Measurements from ENCODE around the gene NCAM1.

Gene NCAM1

DNA sequence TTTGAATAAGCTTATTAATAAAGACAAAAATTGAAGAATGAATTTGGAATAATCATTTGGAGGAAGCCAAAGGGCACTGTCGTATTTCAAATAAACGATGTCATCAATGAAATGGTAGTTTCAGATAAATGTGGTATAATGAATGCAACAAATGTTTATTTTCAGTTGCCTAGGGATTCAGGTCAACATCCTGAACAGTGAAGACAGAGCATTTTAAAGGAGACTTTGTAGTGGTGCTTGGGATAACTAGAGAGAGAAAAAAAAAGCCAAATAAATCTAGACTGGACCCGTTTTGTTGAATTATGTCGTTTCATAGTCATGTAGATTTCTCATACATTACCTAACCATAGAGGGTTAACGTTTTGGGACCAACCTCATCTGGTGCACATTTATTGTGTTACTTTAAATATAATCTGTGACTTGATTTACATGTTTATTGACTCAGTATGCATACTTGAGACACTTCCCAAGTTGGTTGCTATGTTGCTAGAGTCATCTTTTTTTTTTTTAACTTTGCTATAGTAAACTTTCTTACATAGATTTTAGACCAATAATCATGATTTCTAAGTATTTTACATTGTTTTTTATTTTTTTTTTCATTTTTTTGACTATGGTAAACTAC, 111.1 kb downstream of the NCAM1 start:
- Histone ChIP-seq H3K4me1 (ENCODE audit: low read length) (no peaks in the 10 kb centered on the region), H3K4me3 (ENCODE audit: low read length) (no peak overlapping the region), H4K20me1 (ENCODE audit: insufficient read depth, low read length) (no peaks in the 10 kb centered on the region), H3K9me3 (replicated peaks; ENCODE audit: insufficient read depth, low read length) (no peaks in the 10 kb centered on the region), H3K36me3 (replicated peaks; ENCODE audit: insufficient read depth, low read length) (no peaks in the 10 kb centered on the region), H3K27ac (ENCODE audit: low read length) (no peak overlapping the region), H3K79me2 (ENCODE audit: low read length) (no peaks in the 10 kb centered on the region), H3F3A (ENCODE audit: insufficient read depth, low read length) (no peaks in the 10 kb centered on the region), H3K27me3 (replicated peaks; ENCODE audit: insufficient read depth, low read length) (no peaks in the 10 kb centered on the region), H3K9me2 (replicated peaks; ENCODE audit: insufficient read depth, low read length) (no peaks in the 10 kb centered on the region), H2AFZ (ENCODE audit: low read length) (no peak overlapping the region), H3K9ac (ENCODE audit: low read length) (no peak overlapping the region), H3K4me2 (ENCODE audit: low read depth, low read length) (no peak overlapping the region)
- DNase-seq: no peak
- TF ChIP-seq, protein P1, sequence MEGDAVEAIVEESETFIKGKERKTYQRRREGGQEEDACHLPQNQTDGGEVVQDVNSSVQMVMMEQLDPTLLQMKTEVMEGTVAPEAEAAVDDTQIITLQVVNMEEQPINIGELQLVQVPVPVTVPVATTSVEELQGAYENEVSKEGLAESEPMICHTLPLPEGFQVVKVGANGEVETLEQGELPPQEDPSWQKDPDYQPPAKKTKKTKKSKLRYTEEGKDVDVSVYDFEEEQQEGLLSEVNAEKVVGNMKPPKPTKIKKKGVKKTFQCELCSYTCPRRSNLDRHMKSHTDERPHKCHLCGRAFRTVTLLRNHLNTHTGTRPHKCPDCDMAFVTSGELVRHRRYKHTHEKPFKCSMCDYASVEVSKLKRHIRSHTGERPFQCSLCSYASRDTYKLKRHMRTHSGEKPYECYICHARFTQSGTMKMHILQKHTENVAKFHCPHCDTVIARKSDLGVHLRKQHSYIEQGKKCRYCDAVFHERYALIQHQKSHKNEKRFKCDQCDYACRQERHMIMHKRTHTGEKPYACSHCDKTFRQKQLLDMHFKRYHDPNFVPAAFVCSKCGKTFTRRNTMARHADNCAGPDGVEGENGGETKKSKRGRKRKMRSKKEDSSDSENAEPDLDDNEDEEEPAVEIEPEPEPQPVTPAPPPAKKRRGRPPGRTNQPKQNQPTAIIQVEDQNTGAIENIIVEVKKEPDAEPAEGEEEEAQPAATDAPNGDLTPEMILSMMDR (IDR thresholded peaks at IDR 0.05; ENCODE audit: low read length): no peak
- TF ChIP-seq EZH2phosphoT487 (IDR thresholded peaks at IDR 0.05; ENCODE audit: low read length): no peak
- no peak for TF ChIP-seq EZH2 (optimal IDR thresholded peaks at IDR 0.05; ENCODE audit: low read depth, low read length)

DNA sequence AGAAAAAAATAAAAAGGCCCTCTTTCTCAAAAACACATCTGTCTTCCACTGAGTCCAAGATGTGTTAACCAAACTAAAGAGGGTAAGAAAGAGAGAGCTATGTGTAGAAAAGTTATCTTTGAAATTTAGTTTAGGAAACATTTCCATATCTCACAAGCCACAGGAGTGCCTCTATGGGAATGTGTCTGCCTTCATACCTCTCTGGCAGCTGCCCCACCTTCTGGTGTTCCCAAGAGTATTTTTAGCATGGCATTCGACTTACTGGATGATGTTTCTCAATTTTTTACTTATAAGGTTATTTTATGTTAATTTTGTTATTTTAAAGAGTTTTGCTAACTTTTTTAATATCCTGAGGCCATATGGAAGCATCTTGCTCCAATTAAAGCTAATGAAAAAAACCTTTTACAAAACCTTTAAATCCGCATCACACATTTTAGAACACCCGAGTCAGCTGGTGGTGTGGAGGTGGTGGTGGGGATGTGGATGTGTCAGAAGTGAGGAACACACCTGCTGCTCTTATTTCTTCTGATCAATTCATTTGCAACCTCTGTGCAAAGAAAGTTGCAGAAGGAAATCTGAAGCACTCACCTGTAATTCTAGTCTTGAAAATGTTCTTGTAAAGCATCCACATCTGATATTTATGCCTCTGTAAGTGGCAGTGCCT, 112.2 kb downstream of the NCAM1 start:
- no peak for DNase-seq
- Histone ChIP-seq H3K9me3 (replicated peaks; ENCODE audit: insufficient read depth, low read length) (no peaks in the 10 kb centered on the region), H3K4me1 (ENCODE audit: low read length) (no peaks in the 10 kb centered on the region), H3K27me3 (replicated peaks; ENCODE audit: insufficient read depth, low read length) (no peaks in the 10 kb centered on the region), H3F3A (ENCODE audit: insufficient read depth, low read length) (no peaks in the 10 kb centered on the region), H3K9ac (ENCODE audit: low read length) (no peak overlapping the region), H4K20me1 (ENCODE audit: insufficient read depth, low read length) (no peaks in the 10 kb centered on the region), H3K4me3 (ENCODE audit: low read length) (no peak overlapping the region), H3K36me3 (replicated peaks; ENCODE audit: insufficient read depth, low read length) (no peaks in the 10 kb centered on the region), H3K4me2 (ENCODE audit: low read depth, low read length) (no peak overlapping the region), H3K27ac (ENCODE audit: low read length) (no peak overlapping the region), H3K79me2 (ENCODE audit: low read length) (no peaks in the 10 kb centered on the region), H2AFZ (ENCODE audit: low read length) (no peak overlapping the region), H3K9me2 (replicated peaks; ENCODE audit: insufficient read depth, low read length) (no peaks in the 10 kb centered on the region)
- TF ChIP-seq EZH2 (optimal IDR thresholded peaks at IDR 0.05; ENCODE audit: low read depth, low read length) (no peak), EZH2phosphoT487 (IDR thresholded peaks at IDR 0.05; ENCODE audit: low read length) (no peak)
- TF ChIP-seq, protein P1 (IDR thresholded peaks at IDR 0.05; ENCODE audit: low read length): no peak

DNA sequence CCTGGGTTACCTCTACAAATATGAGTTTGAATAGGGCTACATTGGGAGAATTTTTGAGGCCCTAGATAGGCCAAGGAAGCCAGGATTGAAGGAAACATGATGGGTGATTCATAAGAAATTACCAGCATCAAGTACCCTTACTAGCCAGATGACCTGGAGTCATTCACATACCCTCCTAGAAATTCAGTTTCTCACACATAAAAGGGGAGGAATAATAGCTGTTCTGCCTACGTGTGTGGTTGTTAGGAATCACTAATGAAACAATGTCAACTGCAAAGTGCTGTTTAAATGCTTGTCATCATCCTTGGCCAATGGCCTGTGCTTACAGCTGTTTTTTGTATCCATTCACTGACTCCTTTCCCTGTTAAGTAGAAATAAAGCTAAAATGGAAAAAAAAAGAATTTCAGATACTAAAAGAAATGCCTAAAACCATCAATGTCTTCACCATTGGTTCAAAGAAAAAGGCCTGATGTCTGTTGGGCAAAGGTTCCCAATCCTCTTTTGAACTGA, 114.4 kb downstream of the NCAM1 start:
- no peak overlapping the region for H3K4me2 ChIP-seq (ENCODE audit: low read depth, low read length)
- no peaks in the 10 kb centered on the region for H3K4me1 ChIP-seq (ENCODE audit: low read length)
- no peaks in the 10 kb centered on the region for H3K9me3 ChIP-seq (replicated peaks; ENCODE audit: insufficient read depth, low read length)
- H3K27me3 ChIP-seq (replicated peaks; ENCODE audit: insufficient read depth, low read length): no peaks in the 10 kb centered on the region
- H3K9ac ChIP-seq (ENCODE audit: low read length): no peak overlapping the region
- H3K9me2 ChIP-seq (replicated peaks; ENCODE audit: insufficient read depth, low read length): no peaks in the 10 kb centered on the region
- H3F3A ChIP-seq (ENCODE audit: insufficient read depth, low read length): no peaks in the 10 kb centered on the region
- H2AFZ ChIP-seq (ENCODE audit: low read length): no peak overlapping the region
- TF ChIP-seq EZH2 (optimal IDR thresholded peaks at IDR 0.05; ENCODE audit: low read depth, low read length) (no peak), EZH2phosphoT487 (IDR thresholded peaks at IDR 0.05; ENCODE audit: low read length) (no peak)
- TF ChIP-seq, protein P1 (IDR thresholded peaks at IDR 0.05; ENCODE audit: low read length): no peak
- DNase-seq: no peak
- no peak overlapping the region for H3K27ac ChIP-seq (ENCODE audit: low read length)
- H3K36me3 ChIP-seq (replicated peaks; ENCODE audit: insufficient read depth, low read length): no peaks in the 10 kb centered on the region
- H3K79me2 ChIP-seq (ENCODE audit: low read length): no peaks in the 10 kb centered on the region
- no peaks in the 10 kb centered on the region for H4K20me1 ChIP-seq (ENCODE audit: insufficient read depth, low read length)
- H3K4me3 ChIP-seq (ENCODE audit: low read length): no peak overlapping the region
